ENCODE results near the gene TRPV5. TPM values are rescaled to one million over a fixed set of nuclear protein-coding genes. Genes with fewer than 3 reads are reported as not detected.

TRPV5 gene
- total RNA-seq, 1 donor from 2014 or later: not detected

DNA sequence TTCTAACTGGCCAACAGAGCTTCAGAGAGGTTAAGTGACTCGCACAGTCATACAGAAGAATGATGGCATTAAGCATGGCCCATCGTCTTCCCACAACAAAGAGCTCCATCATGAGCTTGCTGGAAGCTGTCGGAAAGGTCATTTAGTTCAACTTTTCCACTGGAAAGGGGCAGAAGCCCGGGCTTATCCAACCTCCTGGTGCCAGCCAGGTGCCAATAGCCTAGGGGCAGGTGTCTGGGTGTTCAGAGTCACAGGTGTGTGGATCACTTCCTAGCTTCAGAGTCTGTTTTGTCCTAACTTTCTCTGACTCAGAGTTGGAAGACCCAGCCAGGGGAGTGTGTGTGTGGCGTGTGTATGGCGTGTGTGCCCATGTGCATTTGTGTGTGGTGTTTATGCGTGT lies 46.7 kb downstream of the TRPV5 start:
- DNase-seq (ENCODE audit: low read depth, low spot score): no peak

DNA sequence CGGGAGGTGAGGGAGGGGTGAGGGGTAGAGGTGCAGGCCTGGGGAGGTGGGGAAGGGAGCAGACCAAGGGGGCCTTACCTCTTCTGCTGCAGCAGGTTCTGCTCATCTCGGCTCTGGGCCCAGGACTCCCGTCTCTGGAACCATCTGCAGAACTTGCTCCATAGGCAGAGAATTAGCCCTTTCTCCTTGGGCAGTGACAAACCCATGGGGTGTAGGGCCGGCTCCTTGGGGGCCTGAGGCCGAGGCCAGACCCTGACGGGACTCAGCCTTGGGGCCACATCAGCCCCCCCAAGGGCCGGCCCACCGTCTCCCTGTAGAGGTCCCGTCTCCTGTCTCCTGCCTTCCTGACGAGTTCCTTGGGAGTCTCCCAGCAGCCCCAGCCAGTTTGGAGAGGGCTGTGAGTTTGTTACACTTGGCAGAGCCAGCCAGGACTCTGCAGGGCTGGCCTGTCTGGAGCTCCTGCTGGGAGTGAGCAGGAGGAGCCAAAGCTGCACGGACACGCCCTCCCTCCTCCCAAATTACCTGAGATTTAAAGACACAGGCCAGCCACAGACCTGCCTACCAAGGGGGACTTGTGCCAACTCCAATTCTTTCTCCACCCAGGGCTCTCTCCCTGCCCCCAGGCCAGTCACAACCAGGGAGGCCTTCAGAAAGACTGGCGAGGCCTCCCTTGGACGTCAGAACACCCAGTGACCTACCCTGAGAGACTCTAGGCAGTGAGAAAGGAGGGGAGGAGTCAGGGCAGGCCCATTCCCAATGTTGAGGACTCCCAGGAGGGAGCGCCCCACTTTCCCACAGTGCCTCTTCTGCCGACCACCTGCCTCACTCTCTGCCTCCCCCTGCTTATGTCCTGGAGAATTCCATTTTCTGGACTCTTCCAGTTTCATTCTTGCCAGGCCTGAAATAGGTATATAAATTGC lies 48.0 kb downstream of the TRPV5 start, which contains the start of gene TRPV6:
TRPV6 (minus strand) TSS at position 435 of the 920 bp plus-strand sequence.
- DNase-seq (ENCODE audit: low read depth, low spot score): no peak

DNA sequence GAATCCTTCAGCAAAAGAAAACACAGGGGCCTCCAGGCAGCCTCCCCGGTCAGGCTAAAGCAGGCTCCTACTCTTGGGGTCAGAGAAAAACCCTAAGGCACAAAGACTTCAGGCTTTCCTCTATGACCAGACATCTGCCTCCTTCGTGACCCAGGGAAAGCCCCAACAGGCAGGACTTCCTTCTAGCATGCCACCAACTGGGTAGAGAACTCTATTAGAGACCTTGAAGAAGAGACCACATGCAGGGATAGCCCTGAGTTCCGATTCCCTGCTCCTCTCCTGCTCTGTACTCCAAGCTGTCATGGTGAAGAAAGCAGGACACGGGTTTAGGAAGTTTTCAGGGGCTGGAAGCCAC lies 49.3 kb downstream of the TRPV5 start:
- no peak for DNase-seq (ENCODE audit: low read depth, low spot score)

DNA sequence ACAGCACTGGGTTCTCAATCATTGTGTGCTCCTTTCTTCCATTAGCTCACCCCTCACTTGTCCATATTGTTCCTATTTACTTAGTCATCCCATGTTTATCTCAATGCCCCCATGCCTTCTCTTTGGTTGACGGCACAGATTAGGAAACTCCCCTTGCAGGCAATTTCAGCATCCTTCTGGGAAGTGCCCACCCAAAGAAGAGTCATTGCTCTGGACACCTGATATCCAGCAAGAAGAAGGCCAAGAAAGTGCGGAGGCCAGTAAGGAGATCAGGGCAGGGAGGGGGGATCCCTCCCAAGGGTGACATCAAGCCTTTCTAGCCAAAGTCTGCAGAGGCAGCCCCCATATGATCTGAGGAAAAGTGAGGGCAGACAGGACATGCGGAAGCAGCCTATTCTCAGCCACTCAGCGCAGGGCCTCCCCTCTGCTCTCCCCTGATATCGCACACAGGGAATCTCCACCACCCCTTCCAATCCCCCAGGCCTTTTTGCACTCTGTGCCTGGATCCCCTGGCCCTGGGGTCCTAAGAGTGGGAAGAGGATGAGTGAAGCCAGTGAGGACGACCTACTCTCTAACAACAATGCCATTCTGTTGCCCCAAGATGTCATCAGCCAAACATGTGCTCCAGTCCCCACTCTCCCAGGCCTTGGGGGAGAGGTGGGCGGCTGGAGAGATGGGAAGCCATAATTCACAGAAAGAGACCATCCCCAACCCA lies 49.8 kb downstream of the TRPV5 start:
- no peak for DNase-seq (ENCODE audit: low read depth, low spot score)

DNA sequence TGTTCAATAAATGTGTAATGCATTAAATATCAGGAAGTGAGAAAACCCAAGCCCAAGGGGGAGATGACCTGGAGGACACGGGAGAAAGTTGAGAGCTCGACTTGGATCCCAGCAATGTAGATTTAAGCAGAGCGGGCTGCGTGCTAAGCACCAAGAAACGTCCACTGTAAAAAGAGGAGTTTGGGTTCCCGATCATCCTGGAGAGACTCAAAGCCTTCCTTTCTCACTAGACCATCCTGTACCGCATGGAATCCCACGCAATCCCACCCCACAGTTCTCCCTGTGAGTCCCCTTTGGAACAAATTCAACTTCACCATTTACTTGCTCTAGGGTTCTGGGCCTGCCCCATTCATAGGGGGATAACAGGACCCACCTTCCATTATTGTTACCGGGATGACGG lies 50.4 kb downstream of the TRPV5 start:
- no peak for DNase-seq (ENCODE audit: low read depth, low spot score)

DNA sequence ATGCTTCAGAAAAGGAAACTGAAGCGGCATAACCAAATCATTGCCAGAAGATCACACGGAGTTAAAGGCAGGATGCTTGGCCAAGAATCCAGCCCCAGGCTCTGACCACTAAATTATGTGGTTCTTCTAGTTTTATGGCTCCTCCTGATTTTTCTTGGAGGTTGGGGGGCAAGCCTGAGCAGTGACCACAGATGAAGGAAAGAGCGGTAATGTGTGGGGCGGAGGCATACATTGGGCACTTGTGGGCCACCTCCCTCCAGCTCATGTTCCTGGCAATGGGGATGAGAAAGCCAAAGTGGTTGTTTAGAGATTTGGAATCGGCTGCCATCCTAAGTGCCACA lies 51.2 kb downstream of the TRPV5 start:
- no peak for DNase-seq (ENCODE audit: low read depth, low spot score)

DNA sequence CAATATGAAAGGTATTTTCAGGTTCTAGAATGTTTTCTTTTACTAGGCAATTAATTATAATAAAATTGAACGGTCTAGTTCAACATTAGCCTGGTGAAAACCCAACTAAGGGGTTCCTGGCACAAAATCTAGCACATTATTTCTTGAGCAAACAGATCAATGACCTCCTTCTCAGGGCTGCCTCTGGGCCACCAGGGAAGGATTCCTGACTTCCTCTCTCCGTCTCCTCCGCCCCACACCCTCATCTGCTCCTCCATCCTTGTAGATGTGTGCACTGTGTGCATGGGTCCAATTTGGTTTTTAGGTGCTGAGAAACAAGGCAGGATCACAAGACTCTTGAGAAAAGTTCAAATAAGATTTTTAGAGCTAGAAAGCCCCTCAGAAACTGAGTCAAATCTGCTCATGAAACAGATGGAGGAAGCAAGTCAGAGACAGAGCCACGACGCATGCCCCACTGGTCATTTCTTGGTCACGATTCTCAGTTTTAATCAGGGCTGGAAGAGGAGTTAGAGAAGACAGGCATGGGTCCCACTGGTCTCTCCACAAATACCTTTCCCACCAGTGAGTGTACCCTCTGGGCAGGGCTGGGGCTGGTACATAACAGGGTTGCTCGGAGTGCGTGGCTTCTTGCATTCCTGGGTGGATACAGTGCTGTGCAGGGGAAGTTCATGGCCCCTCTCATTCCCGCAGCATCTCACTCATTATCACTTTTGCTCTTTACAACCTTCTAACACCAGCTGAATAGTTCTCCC lies 51.8 kb downstream of the TRPV5 start:
- DNase-seq (ENCODE audit: low read depth, low spot score): no peak

DNA sequence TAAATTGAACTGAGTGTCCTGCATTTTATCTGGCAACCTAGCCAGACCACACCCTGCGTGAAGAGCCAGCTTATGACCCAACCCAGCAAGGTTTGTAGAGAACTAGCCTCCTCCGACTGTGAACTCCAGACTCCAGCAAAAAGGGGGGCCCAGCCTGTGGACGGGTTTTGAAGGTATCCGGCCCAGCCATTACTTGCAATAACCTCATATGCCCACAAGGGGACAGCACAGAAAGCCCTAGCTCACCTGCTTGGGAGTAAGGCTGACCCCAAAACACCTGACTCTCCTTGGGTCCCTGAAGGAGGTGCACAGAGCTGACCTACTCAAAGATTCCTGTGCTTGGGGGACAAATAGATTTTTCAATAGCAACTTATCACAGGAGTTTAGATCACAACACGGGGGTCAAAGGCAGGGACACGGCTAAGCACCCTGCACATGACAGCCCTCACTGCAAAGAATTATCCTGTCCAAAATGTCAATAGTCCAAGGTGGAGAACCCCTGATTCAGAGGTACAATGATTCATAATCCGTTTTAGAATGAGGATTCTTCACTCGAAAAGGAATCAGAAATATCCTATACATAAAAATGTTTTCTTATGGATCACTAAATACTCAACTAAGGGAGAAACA lies 52.6 kb downstream of the TRPV5 start:
- no peak for DNase-seq (ENCODE audit: low read depth, low spot score)

DNA sequence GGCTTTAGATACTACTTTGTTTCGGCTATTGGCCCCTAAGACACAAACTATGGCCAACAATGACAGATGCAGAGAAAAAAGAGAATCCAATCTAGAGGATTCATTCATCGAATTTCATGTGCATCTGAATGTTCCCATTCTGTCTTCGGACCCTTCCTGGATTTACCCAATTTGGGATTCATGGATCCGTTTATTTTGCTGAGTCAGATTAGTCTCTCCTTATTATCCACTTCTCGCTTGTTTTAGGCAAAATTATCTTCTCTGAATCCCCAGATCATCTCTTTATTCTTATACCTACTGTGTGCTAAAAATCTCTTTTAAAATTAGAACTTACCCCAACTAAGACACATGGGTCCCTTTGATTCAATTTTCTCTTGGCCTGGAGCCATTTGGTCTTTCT lies 54.5 kb downstream of the TRPV5 start:
- DNase-seq (ENCODE audit: low read depth, low spot score): no peak

DNA sequence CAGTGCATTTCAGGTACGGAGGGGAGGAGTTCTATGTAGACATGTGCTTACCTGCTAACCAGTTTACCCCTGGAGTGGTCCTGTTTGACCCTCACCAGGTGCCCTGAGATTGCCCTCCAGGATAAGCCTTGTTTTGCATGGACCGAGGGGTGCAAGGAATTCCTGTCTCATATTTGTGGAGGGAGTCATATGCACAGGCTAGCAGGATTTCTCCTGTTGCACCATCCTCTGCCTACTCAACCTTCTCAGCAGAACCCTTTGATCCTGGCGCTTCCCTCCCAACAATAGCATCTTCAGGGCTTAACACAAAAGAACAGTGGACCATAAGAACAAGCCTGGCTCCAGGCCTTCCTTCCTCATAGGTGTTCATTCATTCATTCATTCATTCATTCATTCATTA lies 55.2 kb downstream of the TRPV5 start:
- no peak for DNase-seq (ENCODE audit: low read depth, low spot score)

DNA sequence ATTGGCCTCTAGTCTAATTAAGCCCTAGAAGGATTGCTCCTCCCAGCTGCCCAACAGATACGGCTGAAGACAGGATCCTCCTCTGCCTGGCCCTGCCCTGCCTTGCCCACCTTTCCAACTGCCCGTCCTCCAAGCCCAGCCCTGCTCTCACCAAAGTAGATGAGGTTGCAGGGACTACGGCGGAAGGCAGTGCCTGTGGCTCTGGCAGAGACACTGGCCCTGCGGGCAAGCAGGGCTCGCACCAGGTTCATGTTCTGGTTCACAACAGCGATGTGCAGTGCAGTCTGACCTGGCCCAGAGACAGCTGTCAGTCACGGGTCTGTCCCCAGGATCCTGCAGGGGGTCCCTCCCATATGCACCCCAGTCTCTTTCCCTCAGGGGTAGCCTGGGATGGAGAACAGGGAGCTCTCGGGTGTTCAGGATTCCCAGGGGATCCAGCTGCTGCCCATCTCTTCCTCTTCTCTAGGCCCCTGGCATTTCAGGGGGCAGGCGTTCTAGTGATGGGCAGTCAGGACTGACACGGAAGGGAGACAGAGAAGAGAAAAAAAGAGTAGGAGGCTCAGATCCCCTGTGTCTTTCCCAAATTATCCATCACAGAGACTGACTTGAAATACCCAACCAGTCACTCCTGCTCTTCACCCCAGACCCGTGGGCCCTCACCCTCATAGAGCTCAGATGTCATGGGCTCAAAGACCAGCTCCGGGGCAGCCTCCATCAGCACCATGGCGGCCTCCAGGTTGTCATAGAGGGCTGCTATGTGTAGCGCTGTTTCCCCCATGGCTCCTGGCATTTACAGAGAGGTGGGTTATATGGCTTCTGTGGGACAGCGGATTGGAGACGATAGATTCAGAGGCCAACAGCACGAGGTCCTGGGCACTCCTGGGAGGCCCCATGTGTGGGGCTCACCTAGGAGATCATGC lies 56.3 kb downstream of the TRPV5 start:
- no peak for DNase-seq (ENCODE audit: low read depth, low spot score)

DNA sequence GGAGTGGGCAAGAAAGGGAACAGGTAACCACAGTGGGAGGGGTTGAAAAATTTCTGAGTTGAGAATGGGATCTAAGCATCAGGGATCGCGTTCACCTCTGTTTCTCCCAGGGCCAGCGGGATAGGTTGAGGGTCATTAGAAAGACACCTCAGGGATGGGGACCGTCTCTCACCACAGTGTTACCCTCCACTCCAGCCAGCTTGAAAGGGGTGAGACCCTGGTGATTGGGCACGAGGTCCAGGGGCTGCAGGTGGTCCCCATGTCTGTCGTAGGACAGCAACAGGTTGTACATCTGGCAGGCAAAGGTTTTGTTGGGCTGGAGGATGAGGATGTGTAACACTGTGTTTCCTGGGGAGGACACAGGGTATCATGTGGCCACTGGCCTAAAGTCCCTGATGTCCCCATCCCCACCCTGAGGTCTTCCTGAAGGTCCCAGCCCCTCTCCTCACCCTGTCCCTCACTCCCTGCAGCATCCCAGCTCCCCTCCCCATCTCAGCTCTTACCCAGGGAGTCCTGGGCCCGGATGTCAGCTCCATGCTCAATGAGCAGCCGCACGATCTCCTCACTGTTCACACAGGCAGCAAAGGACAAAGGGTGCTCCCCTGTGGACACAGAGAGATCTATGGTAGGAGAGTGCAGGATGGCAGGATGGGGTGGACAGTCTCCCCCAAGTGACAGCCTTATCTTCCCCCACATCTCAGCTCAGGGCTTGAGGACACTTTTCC lies 57.1 kb downstream of the TRPV5 start:
- DNase-seq (ENCODE audit: low read depth, low spot score): no peak

DNA sequence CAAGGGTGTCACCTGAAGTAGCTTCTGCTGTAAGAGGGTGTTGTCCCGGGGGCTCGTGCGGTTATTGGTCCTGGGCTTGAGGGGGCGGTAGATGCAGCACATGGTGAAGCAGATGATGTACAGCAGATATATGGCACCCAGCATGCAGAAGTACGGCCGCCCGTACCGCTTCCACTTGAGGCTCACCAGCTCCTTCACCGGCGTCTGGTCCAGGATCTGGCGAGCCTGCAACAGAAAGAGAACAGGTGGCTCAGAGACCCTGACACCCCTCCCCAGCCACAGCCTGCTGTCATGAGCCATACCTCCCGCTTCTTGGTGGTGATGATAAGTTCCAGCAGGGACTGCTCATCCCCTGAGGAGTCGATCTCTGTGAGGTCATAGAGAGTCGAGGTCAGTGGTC lies 58.1 kb downstream of the TRPV5 start:
- no peak for DNase-seq (ENCODE audit: low read depth, low spot score)

DNA sequence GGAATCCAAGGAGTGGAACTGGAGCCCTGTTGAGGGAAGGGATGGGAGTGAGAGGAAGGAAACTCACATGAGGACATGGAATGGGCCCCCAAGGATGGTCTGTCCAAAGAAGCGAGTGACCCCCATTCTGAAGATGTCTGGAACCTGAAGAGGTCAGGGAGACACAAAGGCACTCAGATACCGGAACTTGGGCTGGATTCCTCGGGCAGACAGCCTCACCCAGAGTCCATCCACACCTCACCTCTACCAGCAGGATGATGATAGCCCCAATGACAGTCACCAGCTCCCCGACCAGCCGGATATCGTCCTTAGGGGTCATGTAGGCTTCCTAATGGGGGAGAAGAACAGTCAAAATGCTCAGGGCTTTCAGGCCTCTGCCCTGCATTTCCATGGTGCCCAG lies 58.7 kb downstream of the TRPV5 start:
- no peak for DNase-seq (ENCODE audit: low read depth, low spot score)

DNA sequence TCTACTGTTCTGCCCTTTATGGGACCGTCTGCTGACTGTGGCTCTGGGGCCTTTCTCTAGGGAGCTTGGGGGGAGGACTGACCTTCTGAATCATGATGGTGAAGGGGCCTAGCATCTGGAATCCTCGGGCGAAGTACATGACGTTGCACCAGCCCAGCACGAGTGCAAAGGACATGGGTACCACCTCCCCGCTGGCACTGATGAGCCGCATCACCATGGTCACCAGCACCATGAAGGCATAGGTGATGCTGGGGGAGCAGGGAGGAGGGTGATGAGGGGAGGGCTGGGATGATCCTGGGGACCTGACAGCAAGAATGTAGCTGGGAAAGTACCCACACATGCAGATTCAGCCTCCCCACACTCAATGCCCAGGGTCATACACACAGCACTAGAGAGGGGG lies 59.1 kb downstream of the TRPV5 start:
- no peak for DNase-seq (ENCODE audit: low read depth, low spot score)

DNA sequence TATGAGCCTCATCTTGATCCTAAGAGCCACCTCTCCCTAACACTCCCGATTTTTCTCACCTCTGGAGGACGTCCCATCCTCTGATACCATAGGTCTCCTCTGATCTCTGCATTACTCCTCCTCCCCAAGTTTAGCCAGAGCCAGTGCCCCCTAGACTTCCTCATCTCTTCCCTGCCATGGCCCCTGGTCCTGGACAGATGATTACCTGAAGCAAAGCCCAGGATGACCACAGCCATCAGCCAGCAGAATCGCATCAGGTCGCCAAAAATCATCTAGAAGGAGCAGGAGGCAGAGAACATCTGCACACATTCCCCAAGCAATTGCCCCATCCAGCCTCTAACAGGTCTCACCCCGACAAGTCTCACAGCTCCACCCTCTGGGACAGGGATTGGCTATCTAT lies 59.7 kb downstream of the TRPV5 start:
- DNase-seq (ENCODE audit: low read depth, low spot score): no peak

DNA sequence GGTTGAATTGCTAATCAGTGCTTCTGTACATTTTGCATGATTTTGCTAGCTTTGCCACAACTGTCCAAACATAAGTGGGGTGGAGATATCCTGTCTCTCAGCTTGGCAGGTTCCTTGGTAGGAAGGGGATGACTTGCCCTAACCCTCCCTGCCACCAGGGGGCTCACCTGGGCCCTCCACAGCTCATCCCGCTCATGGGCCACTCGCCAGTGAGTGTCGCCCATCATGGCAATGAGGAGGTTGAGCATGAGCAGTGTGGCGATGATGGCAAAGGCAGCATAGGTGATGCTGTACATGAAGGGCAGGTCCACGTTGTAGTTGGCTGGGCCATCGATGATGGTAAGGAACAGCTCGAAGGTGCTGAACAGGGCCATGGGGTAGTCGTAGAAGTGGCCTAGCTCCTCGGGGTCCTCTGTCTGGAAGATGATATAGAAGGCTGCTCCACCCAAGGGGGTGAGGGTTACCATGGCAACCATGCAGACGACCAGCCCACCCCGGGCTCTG lies 60.2 kb downstream of the TRPV5 start:
- no peak for DNase-seq (ENCODE audit: low read depth, low spot score)

DNA sequence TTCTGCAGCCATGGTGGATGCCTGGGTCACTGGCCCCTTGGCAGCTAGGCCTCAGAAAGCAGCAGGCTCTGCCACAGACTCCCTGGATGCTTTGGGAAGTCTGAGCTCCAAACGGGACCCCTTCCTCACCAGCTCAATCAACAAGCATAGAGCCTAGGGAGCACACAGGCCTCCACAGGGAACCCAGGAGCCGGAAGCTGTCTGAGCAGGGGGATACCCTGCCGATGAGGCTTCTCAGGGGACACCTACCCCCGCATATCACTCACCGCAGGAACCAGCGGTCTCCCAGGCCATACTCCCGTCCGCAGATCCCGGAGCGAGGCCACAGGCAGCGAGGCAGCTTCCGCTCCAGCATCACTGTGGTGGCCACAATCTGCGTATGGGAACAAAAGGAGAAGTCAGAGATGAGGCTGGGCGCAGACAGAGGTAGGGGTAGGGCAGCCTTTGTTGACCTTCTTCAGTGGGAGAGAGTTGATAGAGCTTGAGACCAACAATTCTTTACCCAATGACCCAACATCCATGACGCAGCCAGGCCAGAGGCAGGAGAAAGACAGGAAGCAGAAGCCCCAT lies 61.4 kb downstream of the TRPV5 start:
- DNase-seq (ENCODE audit: low read depth, low spot score): no peak
